ENCODE results near the gene MCM9.

GRCh38 chr6:118930680-118931079 lies 4.3 kb downstream of the MCM9 start:
- no peak for TF ChIP-seq CTCF (IDR thresholded peaks at IDR 0.05; ENCODE audit: low read depth, low read length, poor library complexity, severe bottlenecking)
- TF ChIP-seq EZH2phosphoT487 (IDR thresholded peaks at IDR 0.05; ENCODE audit: borderline replicate concordance, low read length), result no peak
